GM13977 (cell line): ENCODE measurements around the gene CDKN2B.

ENCODE experiments used
- DNase-seq: peaks from one replicate; pipeline ENCODE4 v3.0.0; 2012; ENCODE audit warnings: low spot score
- in situ Hi-C: fragments of 300-500 bp; cut with MboI; formaldehyde crosslinking; loops from one replicate; pipeline ENCODE4 v1.12.0; 2022; ENCODE audit warnings: low sequenced_read_pairs, low pct_unique_long_range_greater_than_20kb, mixed read lengths, inconsistent platforms; ENCODE audit not compliant: unreplicated experiment
- TF ChIP-seq, protein P1 (sequence below): IDR thresholded peaks from 2 replicates; pipeline ENCODE4 v1.5.1; 2012; ENCODE audit warnings: mild to moderate bottlenecking, control low read depth; ENCODE audit not compliant: insufficient read depth; ENCODE audit errors: extremely low read depth, missing control alignments

Gene CDKN2B

DNA sequence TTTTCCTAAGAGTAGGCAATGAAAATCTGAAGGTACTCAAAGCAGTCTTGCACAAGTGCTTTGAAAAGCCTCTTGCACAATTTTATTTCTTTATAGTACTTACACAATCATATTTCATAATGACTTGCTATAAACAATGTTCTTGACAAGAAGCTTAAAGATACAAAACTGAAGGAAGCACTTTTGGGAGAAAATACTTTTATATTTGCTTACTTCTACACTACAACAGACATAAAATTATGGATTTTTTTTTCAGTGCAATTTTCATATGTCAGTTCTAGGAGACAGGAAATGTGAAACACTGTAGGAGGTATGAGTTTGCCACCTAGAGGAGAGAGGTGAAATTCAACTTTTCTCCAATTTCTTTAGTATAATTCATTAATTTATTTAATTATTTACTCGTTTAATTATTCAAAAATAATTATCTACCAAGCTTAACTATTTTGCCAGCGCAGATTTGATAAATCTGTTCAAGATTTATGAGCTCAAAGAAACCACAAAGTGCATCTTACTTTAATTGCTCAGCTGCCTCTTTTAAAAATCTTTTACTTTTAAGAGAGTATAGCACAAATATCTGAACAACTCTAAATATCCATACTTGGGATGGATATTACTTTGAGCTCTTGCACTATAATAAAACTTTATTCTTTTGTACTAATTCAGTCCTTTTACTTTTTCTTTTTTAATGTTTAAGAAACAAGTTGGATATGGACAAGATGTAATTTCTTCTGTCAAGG is 29.0 kb upstream of the CDKN2B start:
- no peak for DNase-seq
- in situ Hi-C loops: loop anchor here (25.0 kb wide), 1 partner anchor 226 kb away; the partner anchor contains the start of gene MTAP
- TF ChIP-seq, protein P1, sequence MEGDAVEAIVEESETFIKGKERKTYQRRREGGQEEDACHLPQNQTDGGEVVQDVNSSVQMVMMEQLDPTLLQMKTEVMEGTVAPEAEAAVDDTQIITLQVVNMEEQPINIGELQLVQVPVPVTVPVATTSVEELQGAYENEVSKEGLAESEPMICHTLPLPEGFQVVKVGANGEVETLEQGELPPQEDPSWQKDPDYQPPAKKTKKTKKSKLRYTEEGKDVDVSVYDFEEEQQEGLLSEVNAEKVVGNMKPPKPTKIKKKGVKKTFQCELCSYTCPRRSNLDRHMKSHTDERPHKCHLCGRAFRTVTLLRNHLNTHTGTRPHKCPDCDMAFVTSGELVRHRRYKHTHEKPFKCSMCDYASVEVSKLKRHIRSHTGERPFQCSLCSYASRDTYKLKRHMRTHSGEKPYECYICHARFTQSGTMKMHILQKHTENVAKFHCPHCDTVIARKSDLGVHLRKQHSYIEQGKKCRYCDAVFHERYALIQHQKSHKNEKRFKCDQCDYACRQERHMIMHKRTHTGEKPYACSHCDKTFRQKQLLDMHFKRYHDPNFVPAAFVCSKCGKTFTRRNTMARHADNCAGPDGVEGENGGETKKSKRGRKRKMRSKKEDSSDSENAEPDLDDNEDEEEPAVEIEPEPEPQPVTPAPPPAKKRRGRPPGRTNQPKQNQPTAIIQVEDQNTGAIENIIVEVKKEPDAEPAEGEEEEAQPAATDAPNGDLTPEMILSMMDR: peak; percentile 51

- in situ Hi-C loops: loop anchor here (25.0 kb wide), 1 partner anchor 225 kb away; the partner anchor contains the start of gene MTAP
- TF ChIP-seq, protein P1: no peak
- no peak for DNase-seq
Measured at GRCh38 chr9:22036866-22037626, 27.9 kb upstream of the CDKN2B start.

GRCh38 chr9:22035591-22036011 is 26.5 kb upstream of the CDKN2B start:
- in situ Hi-C loops: loop anchor here (25.0 kb wide), 1 partner anchor 223 kb away; the partner anchor contains the start of gene MTAP
- DNase-seq: no peak
- TF ChIP-seq, protein P1: no peak

- DNase-seq: no peak
- in situ Hi-C loops: loop anchor here (25.0 kb wide), 1 partner anchor 221 kb away; the partner anchor contains the start of gene MTAP
- TF ChIP-seq, protein P1: no peak
Measured at GRCh38 chr9:22033012-22033630, 24.0 kb upstream of the CDKN2B start.

GRCh38 chr9:22031655-22032411 is 22.7 kb upstream of the CDKN2B start:
- DNase-seq: no peak
- in situ Hi-C loops: loop anchor here (25.0 kb wide), 1 partner anchor 220 kb away; the partner anchor contains the start of gene MTAP
- TF ChIP-seq, protein P1: no peak
